ENCODE measurements around the gene TFPI2. TPM values are rescaled to one million over a fixed set of nuclear protein-coding genes. Genes with fewer than 3 reads are reported as not detected.

TFPI2 gene
- total RNA-seq, 2 donors from 2014 or later: 1.1 to 5.9 TPM

- H3K27me3 ChIP-seq: no peaks in the 10 kb centered on the region
- TF ChIP-seq CTCF (IDR thresholded peaks at IDR 0.05): no peak
- H3K9me3 ChIP-seq: peaks cover 0 to 12% of the 10 kb centered on the region in 2 donors
- no peaks in the 10 kb centered on the region for H3K36me3 ChIP-seq
- H3K4me1 ChIP-seq: no peaks in the 10 kb centered on the region
- DNase-seq (ENCODE audit: low spot score): no peak
- H3K27ac ChIP-seq: no peak overlapping the region
- no peak overlapping the region for H3K4me3 ChIP-seq
Observed at GRCh38 chr7:93883078-93883916, 7.3 kb downstream of the TFPI2 start.

- Histone ChIP-seq H3K4me1 (no peaks in the 10 kb centered on the region), H3K27ac (no peak overlapping the region), H3K4me3 (no peak overlapping the region), H3K9me3 (peaks cover 0 to 12% of the 10 kb centered on the region in 2 donors), H3K36me3 (no peaks in the 10 kb centered on the region), H3K27me3 (no peaks in the 10 kb centered on the region)
- TF ChIP-seq CTCF (IDR thresholded peaks at IDR 0.05): no peak
- no peak for DNase-seq (ENCODE audit: low spot score)
Observed at GRCh38 chr7:93882468-93882867, 8.1 kb downstream of the TFPI2 start.

- no peak overlapping the region for H3K27ac ChIP-seq
- H3K36me3 ChIP-seq: no peaks in the 10 kb centered on the region
- no peak for DNase-seq (ENCODE audit: low spot score)
- no peaks in the 10 kb centered on the region for H3K27me3 ChIP-seq
- H3K9me3 ChIP-seq: peaks cover 0 to 12% of the 10 kb centered on the region in 2 donors
- no peak for TF ChIP-seq CTCF (IDR thresholded peaks at IDR 0.05)
- H3K4me1 ChIP-seq: no peaks in the 10 kb centered on the region
- no peak overlapping the region for H3K4me3 ChIP-seq
Observed at GRCh38 chr7:93879356-93879755, 11.2 kb downstream of the TFPI2 start.

GRCh38 chr7:93877742-93878141, 12.8 kb downstream of the TFPI2 start:
- Histone ChIP-seq H3K27me3 (no peaks in the 10 kb centered on the region), H3K4me3 (no peak overlapping the region), H3K27ac (no peak overlapping the region), H3K4me1 (no peaks in the 10 kb centered on the region), H3K36me3 (no peaks in the 10 kb centered on the region), H3K9me3 (peaks cover 0 to 12% of the 10 kb centered on the region in 2 donors)
- no peak for DNase-seq (ENCODE audit: low spot score)
- TF ChIP-seq CTCF (IDR thresholded peaks at IDR 0.05): no peak

GRCh38 chr7:93873998-93874574, 16.5 kb downstream of the TFPI2 start:
- no peak for TF ChIP-seq CTCF (IDR thresholded peaks at IDR 0.05)
- no peaks in the 10 kb centered on the region for H3K27me3 ChIP-seq
- H3K36me3 ChIP-seq: no peaks in the 10 kb centered on the region
- peaks cover 0 to 5% of the 10 kb centered on the region in 2 donors for H3K9me3 ChIP-seq
- no peaks in the 10 kb centered on the region for H3K4me1 ChIP-seq
- no peak overlapping the region for H3K4me3 ChIP-seq
- H3K27ac ChIP-seq: no peak overlapping the region
- DNase-seq (ENCODE audit: low spot score): no peak
